Common myeloid progenitor, CD34-positive (primary cell): ENCODE measurements around the gene NELL1.

Experiments used
- CTCF ChIA-PET: fragments of 350-600 bp; sonication (Branson Sonifier 250); formaldehyde crosslinking; loops from one replicate; lab custom pipeline; 2021; ENCODE audit warnings: antibody characterized with exemption; lab: Charles Lee
- POLR2A ChIA-PET: fragments of 350-600 bp; sonication (Branson Sonifier 250); formaldehyde crosslinking; loops from one replicate; lab custom pipeline; 2021; ENCODE audit warnings: antibody characterized with exemption; lab: Charles Lee
- DNase-seq, 3 donors: peaks; one replicate each; pipeline versions ENCODE4 v3.0.0 to v3.0.0-alpha.2; 2013
- H3K27ac ChIP-seq, 2 experiments: 1 replicate in 1 of 2; 2 replicates in 1 of 2; pipeline ENCODE4 v1.7.0; 2013; ENCODE audit warnings: inconsistent platforms in 2 of 2, low read length in 2 of 2, mild to moderate bottlenecking in 2 of 2, low read depth in 1 of 2, moderate library complexity in 1 of 2; ENCODE audit not compliant: severe bottlenecking in 2 of 2, insufficient read depth in 1 of 2, poor library complexity in 1 of 2
- H3K27me3 ChIP-seq, 5 experiments: replicated peaks in 2 of 5; 1 replicate in 3 of 5; 2 replicates in 2 of 5; pipeline versions ENCODE4 v1.6.1 to v1.7.0; 2013; ENCODE audit warnings: low read length in 4 of 5, mild to moderate bottlenecking in 2 of 5, moderate library complexity in 2 of 5, inconsistent platforms in 1 of 5; ENCODE audit not compliant: insufficient read depth in 5 of 5, control insufficient read depth in 4 of 5
- H3K36me3 ChIP-seq, 4 experiments: 1 replicate in 2 of 4; 2 replicates in 2 of 4; pipeline versions ENCODE4 v1.6.1 to v1.7.0; 2013; ENCODE audit warnings: low read length in 3 of 4, control low read depth in 1 of 4, mild to moderate bottlenecking in 1 of 4; ENCODE audit not compliant: control insufficient read depth in 4 of 4, insufficient read depth in 4 of 4
- H3K4me1 ChIP-seq, 4 experiments: 1 replicate in 3 of 4; 2 replicates in 1 of 4; pipeline versions ENCODE4 v1.6.1 to v1.7.1; 2013; ENCODE audit warnings: low read length in 3 of 4, mild to moderate bottlenecking in 3 of 4, control low read depth in 1 of 4, inconsistent platforms in 1 of 4, moderate library complexity in 1 of 4; ENCODE audit not compliant: control insufficient read depth in 4 of 4, insufficient read depth in 4 of 4; ENCODE audit errors: control extremely low read depth in 1 of 4
- H3K4me3 ChIP-seq, 7 experiments: 1 replicate in 4 of 7; 2 replicates in 3 of 7; pipeline versions ENCODE4 v1.5.1 to v1.7.0; 2013; ENCODE audit warnings: mild to moderate bottlenecking in 7 of 7, low read length in 6 of 7, moderate library complexity in 6 of 7, inconsistent platforms in 2 of 7, low read depth in 2 of 7, control low read depth in 1 of 7; ENCODE audit not compliant: insufficient read depth in 4 of 7, control insufficient read depth in 1 of 7; ENCODE audit errors: extremely low read depth in 1 of 7
- H3K9me3 ChIP-seq, 5 experiments: 1 replicate in 4 of 5; 2 replicates in 1 of 5; pipeline versions ENCODE4 v1.6.1 to v1.7.1; 2013; ENCODE audit warnings: low read length in 4 of 5, mild to moderate bottlenecking in 2 of 5, inconsistent platforms in 1 of 5, low read depth in 1 of 5, moderate library complexity in 1 of 5; ENCODE audit not compliant: control insufficient read depth in 4 of 5, insufficient read depth in 2 of 5; ENCODE audit errors: control extremely low read depth in 1 of 5
- WGBS: methylation state at CpG from one replicate; pipeline ENCODE4 v1.1.5; 2013; ENCODE audit not compliant: insufficient coverage; 5-methylcytosine and 5-hydroxymethylcytosine counted together

Gene NELL1

GRCh38 chr11:20964985-20965384 lies 295.6 kb downstream of the NELL1 start:
- WGBS = 100% methylated on average over 3 of the region's 3 CpGs
- Histone ChIP-seq H3K27me3 (no peaks in the 10 kb centered on the region), H3K36me3 (no peaks in the 10 kb centered on the region), H3K9me3 (no peaks in the 10 kb centered on the region), H3K4me3 (no peak overlapping the region), H3K4me1 (no peaks in the 10 kb centered on the region), H3K27ac (no peak overlapping the region)
- ChIA-PET POLR2A (no interaction called here), CTCF (no interaction called here)
- DNase-seq = no peak

- H3K36me3 ChIP-seq = no peaks in the 10 kb centered on the region
- CTCF ChIA-PET = no interaction called here
- no peaks in the 10 kb centered on the region for H3K9me3 ChIP-seq
- H3K27me3 ChIP-seq = no peaks in the 10 kb centered on the region
- H3K4me1 ChIP-seq = no peaks in the 10 kb centered on the region
- no CpG with 5 or more reads among the region's 3 CpGs for WGBS
- no peak for DNase-seq
- H3K4me3 ChIP-seq = no peak overlapping the region
- H3K27ac ChIP-seq = no peak overlapping the region
- POLR2A ChIA-PET = no interaction called here
Measured at GRCh38 chr11:20966489-20966888, 297.1 kb downstream of the NELL1 start.

GRCh38 chr11:20973940-20974559 lies 304.7 kb downstream of the NELL1 start:
- CTCF ChIA-PET = no interaction called here
- POLR2A ChIA-PET = interaction anchor here (0.6 kb wide), 1 partner anchor 186 kb away, joined by 3 read pairs; no protein-coding TSS in a partner anchor
- WGBS = 76% methylated on average over 4 of the region's 7 CpGs
- no peak overlapping the region for H3K27ac ChIP-seq
- no peak for DNase-seq
- H3K4me1 ChIP-seq = no peaks in the 10 kb centered on the region
- H3K9me3 ChIP-seq = no peaks in the 10 kb centered on the region
- no peaks in the 10 kb centered on the region for H3K27me3 ChIP-seq
- no peak overlapping the region for H3K4me3 ChIP-seq
- H3K36me3 ChIP-seq = no peaks in the 10 kb centered on the region

- Histone ChIP-seq H3K27ac (no peak overlapping the region), H3K27me3 (no peaks in the 10 kb centered on the region), H3K36me3 (no peaks in the 10 kb centered on the region), H3K4me1 (no peaks in the 10 kb centered on the region), H3K9me3 (no peaks in the 10 kb centered on the region), H3K4me3 (no peak overlapping the region)
- POLR2A ChIA-PET = no interaction called here
- DNase-seq = no peak
- CTCF ChIA-PET = no interaction called here
Measured at GRCh38 chr11:20980736-20981135, 311.4 kb downstream of the NELL1 start.

- no peak for DNase-seq
- ChIA-PET CTCF (no interaction called here), POLR2A (interaction anchor here (0.6 kb wide), 1 partner anchor 48 kb away, joined by 5 read pairs; no protein-coding TSS in a partner anchor)
- no peaks in the 10 kb centered on the region for H3K4me1 ChIP-seq
- H3K27me3 ChIP-seq = no peaks in the 10 kb centered on the region
- no CpG with 5 or more reads among the region's 1 CpG for WGBS
- no peaks in the 10 kb centered on the region for H3K9me3 ChIP-seq
- no peaks in the 10 kb centered on the region for H3K36me3 ChIP-seq
- no peak overlapping the region for H3K27ac ChIP-seq
- no peak overlapping the region for H3K4me3 ChIP-seq
Measured at GRCh38 chr11:20990447-20990846, 321.1 kb downstream of the NELL1 start.

- H3K27me3 ChIP-seq = no peaks in the 10 kb centered on the region
- no peak overlapping the region for H3K4me3 ChIP-seq
- H3K4me1 ChIP-seq = no peaks in the 10 kb centered on the region
- no peak for DNase-seq
- no peaks in the 10 kb centered on the region for H3K9me3 ChIP-seq
- WGBS = 95% methylated on average over 4 of the region's 6 CpGs
- no peak overlapping the region for H3K27ac ChIP-seq
- CTCF ChIA-PET = no interaction called here
- no peaks in the 10 kb centered on the region for H3K36me3 ChIP-seq
- POLR2A ChIA-PET = no interaction called here
Measured at GRCh38 chr11:20991471-20991870, 322.1 kb downstream of the NELL1 start.

- POLR2A ChIA-PET = no interaction called here
- no peak for DNase-seq
- H3K36me3 ChIP-seq = no peaks in the 10 kb centered on the region
- no CpG with 5 or more reads among the region's 3 CpGs for WGBS
- H3K4me3 ChIP-seq = no peak overlapping the region
- H3K4me1 ChIP-seq = no peaks in the 10 kb centered on the region
- peaks cover 0 to 5% (median 0%) of the 10 kb centered on the region in 5 experiments for H3K9me3 ChIP-seq
- H3K27ac ChIP-seq = no peak overlapping the region
- no peaks in the 10 kb centered on the region for H3K27me3 ChIP-seq
- CTCF ChIA-PET = no interaction called here
Measured at GRCh38 chr11:21007297-21007696, 337.9 kb downstream of the NELL1 start.
